GM21526 (cell line): ENCODE results near the gene CDK16.
A peak's percentile ranks its signal among the peaks of the same experiment; 100 is the strongest.

ENCODE experiments used
- ATAC-seq: cut with Tn5 transposase; IDR thresholded peaks from one replicate; pipeline ENCODE4 v1.9.1; 2021; ENCODE audit warnings: moderate library complexity; ENCODE audit not compliant: unreplicated experiment, low FRiP score

Gene CDK16

GRCh38 chrX:47185241-47185640, 33.2 kb upstream of the CDK16 start:
- no peak for ATAC-seq

GRCh38 chrX:47186096-47186740, 32.3 kb upstream of the CDK16 start:
- no peak for ATAC-seq

- ATAC-seq, result no peak
Measured at GRCh38 chrX:47187106-47187677, 31.3 kb upstream of the CDK16 start.

GRCh38 chrX:47189906-47190305, 28.6 kb upstream of the CDK16 start:
- no peak for ATAC-seq

GRCh38 chrX:47190445-47191269, 27.8 kb upstream of the CDK16 start:
- ATAC-seq, result peak; percentile 38

- no peak for ATAC-seq
Measured at GRCh38 chrX:47191331-47191730, 27.1 kb upstream of the CDK16 start.

- no peak for ATAC-seq
Measured at GRCh38 chrX:47191806-47192401, 26.6 kb upstream of the CDK16 start.

- peak; percentile 76 for ATAC-seq
Measured at GRCh38 chrX:47193475-47194193, 24.8 kb upstream of the CDK16 start, which contains the start of gene UBA1. Gene UBA1 (plus strand): TSS chrX:47193829. CDS start chrX:47198803, 4,974 bp downstream.

- no peak for ATAC-seq
Measured at GRCh38 chrX:47194194-47194787, 24.2 kb upstream of the CDK16 start.

GRCh38 chrX:47196098-47196497, 22.4 kb upstream of the CDK16 start:
- ATAC-seq, result no peak

- no peak for ATAC-seq
Measured at GRCh38 chrX:47197526-47197925, 21.0 kb upstream of the CDK16 start.

- ATAC-seq, result no peak
Measured at GRCh38 chrX:47198026-47198686, 20.3 kb upstream of the CDK16 start.

- no peak for ATAC-seq
Measured at GRCh38 chrX:47198687-47199080, 19.8 kb upstream of the CDK16 start.

- ATAC-seq, result no peak
Measured at GRCh38 chrX:47199286-47199685, 19.2 kb upstream of the CDK16 start.

- ATAC-seq, result no peak
Measured at GRCh38 chrX:47200385-47201150, 17.9 kb upstream of the CDK16 start.

GRCh38 chrX:47201345-47201944, 17.0 kb upstream of the CDK16 start:
- ATAC-seq, result no peak

GRCh38 chrX:47202316-47202715, 16.2 kb upstream of the CDK16 start:
- ATAC-seq, result no peak

GRCh38 chrX:47202877-47203276, 15.6 kb upstream of the CDK16 start:
- no peak for ATAC-seq

GRCh38 chrX:47204970-47205369, 13.5 kb upstream of the CDK16 start:
- no peak for ATAC-seq
